IMR-90 (cell line): Measurements from ENCODE around the gene COL19A1. TPM values are rescaled to one million over a fixed set of nuclear protein-coding genes. Genes with fewer than 3 reads are reported as not detected.

Source experiments
- ATAC-seq: fragments of 200-7000 bp; cut with Tn5 transposase; 2 replicates; pipeline ENCODE4 v1.9.1; 2020; ENCODE audit warnings: low read depth, mild to moderate bottlenecking, moderate library complexity
- BruUV-seq: library from RNA; stranded (reverse); fragments of 400-500 nt; replicated peaks from 2 replicates; lab custom pipeline; 2021; lab: Mats Ljungman, UMichigan
- CTCF ChIA-PET: fragments of 300-600 bp; formaldehyde crosslinking; extraction: SDS; loops from one replicate; lab custom pipeline; 2021; ENCODE audit warnings: antibody characterized with exemption; lab: Yijun Ruan, JAX
- POLR2A ChIA-PET: fragments of 300-600 bp; sonication (Branson Sonifier 250); formaldehyde crosslinking; loops from one replicate; lab custom pipeline; 2022; ENCODE audit warnings: antibody characterized with exemption; ENCODE audit not compliant: unreplicated experiment; lab: Charles Lee
- DNase-seq: peaks from one replicate; pipeline ENCODE4 v3.0.0; 2013
- H2AFZ ChIP-seq: replicated peaks from 2 replicates; pipeline ENCODE3; 2013; ENCODE audit warnings: low read length, mild to moderate bottlenecking; ENCODE audit not compliant: poor library complexity
- H2AK5ac ChIP-seq: 2 replicates; pipeline ENCODE4 v1.6.1; 2013; ENCODE audit warnings: low read depth, low read length, inconsistent platforms
- H2AK9ac ChIP-seq: replicated peaks from 2 replicates; pipeline ENCODE3; 2013; ENCODE audit warnings: mild to moderate bottlenecking, low read depth, low read length, moderate library complexity; ENCODE audit not compliant: poor library complexity
- H2BK120ac ChIP-seq: 2 replicates; pipeline ENCODE4 v1.6.1; 2013; ENCODE audit warnings: low read depth, low read length, inconsistent platforms
- H2BK15ac ChIP-seq: 3 replicates; pipeline ENCODE4 v1.6.1; 2013; ENCODE audit warnings: low read depth, low read length, inconsistent platforms
- H2BK20ac ChIP-seq: 2 replicates; pipeline ENCODE4 v1.6.1; 2013; ENCODE audit warnings: low read depth, mild to moderate bottlenecking, inconsistent platforms, low read length, moderate library complexity
- H2BK5ac ChIP-seq: 2 replicates; pipeline ENCODE4 v1.6.1; 2013; ENCODE audit warnings: mild to moderate bottlenecking, low read depth, low read length, inconsistent platforms; ENCODE audit not compliant: poor library complexity, severe bottlenecking
- H3K14ac ChIP-seq: replicated peaks from 2 replicates; pipeline ENCODE4 v1.6.1; 2013; ENCODE audit warnings: low read depth, low read length, inconsistent platforms
- H3K18ac ChIP-seq: 2 replicates; pipeline ENCODE4 v1.6.1; 2013; ENCODE audit warnings: low read depth, low read length, control low read depth
- H3K23ac ChIP-seq: 2 replicates; pipeline ENCODE4 v1.6.1; 2013; ENCODE audit warnings: low read depth, low read length, inconsistent platforms
- H3K27ac ChIP-seq: 2 replicates; pipeline ENCODE4 v1.5.1; 2013; ENCODE audit warnings: mild to moderate bottlenecking, control low read depth, low read length; ENCODE audit not compliant: insufficient read depth
- H3K27me3 ChIP-seq: 2 replicates; pipeline ENCODE4 v1.6.1; 2013; ENCODE audit warnings: low read length; ENCODE audit not compliant: control insufficient read depth, insufficient read depth
- H3K36me3 ChIP-seq: 2 replicates; pipeline ENCODE4 v1.6.1; 2013; ENCODE audit warnings: low read length, mixed read lengths; ENCODE audit not compliant: control insufficient read depth, insufficient read depth
- H3K4ac ChIP-seq: 2 replicates; pipeline ENCODE4 v1.6.1; 2013; ENCODE audit warnings: low read depth, low read length, inconsistent platforms
- H3K4me1 ChIP-seq: 2 replicates; pipeline ENCODE4 v1.6.1; 2013; ENCODE audit warnings: low read length, mixed read lengths; ENCODE audit not compliant: control insufficient read depth, insufficient read depth
- H3K4me2 ChIP-seq: 2 replicates; pipeline ENCODE4 v1.6.1; 2013; ENCODE audit warnings: low read depth, mild to moderate bottlenecking, control low read depth, low read length, moderate library complexity
- H3K4me3 ChIP-seq: 2 replicates; pipeline ENCODE4 v1.5.1; 2013; ENCODE audit warnings: low read depth, mild to moderate bottlenecking, control low read depth, low read length, moderate library complexity; ENCODE audit not compliant: insufficient read depth
- H3K56ac ChIP-seq: 2 replicates; pipeline ENCODE4 v1.6.1; 2013; ENCODE audit warnings: low read length, inconsistent platforms; ENCODE audit not compliant: insufficient read depth; ENCODE audit errors: extremely low read depth
- H3K79me1 ChIP-seq, 2 experiments: 2 replicates each; pipeline ENCODE4 v1.6.1; 2013; ENCODE audit warnings: low read length in 2 of 2, inconsistent platforms in 1 of 2, low read depth in 1 of 2
- H3K9ac ChIP-seq: 2 replicates; pipeline ENCODE4 v1.6.1; 2013; ENCODE audit warnings: low read depth, low read length, control low read depth
- H3K9me1 ChIP-seq: 2 replicates; pipeline ENCODE4 v1.6.1; 2013; ENCODE audit warnings: low read length, inconsistent platforms; ENCODE audit not compliant: insufficient read depth
- H3K9me3 ChIP-seq: 2 replicates; pipeline ENCODE4 v1.6.1; 2013; ENCODE audit warnings: low read length; ENCODE audit not compliant: control insufficient read depth, insufficient read depth
- H4K20me1 ChIP-seq: 2 replicates; pipeline ENCODE4 v1.6.1; 2013; ENCODE audit warnings: low read length, inconsistent platforms; ENCODE audit not compliant: insufficient read depth
- H4K5ac ChIP-seq: 2 replicates; pipeline ENCODE4 v1.6.1; 2013; ENCODE audit warnings: mild to moderate bottlenecking, low read depth, low read length, control low read depth
- H4K8ac ChIP-seq, 2 experiments: 2 replicates each; pipeline ENCODE4 v1.6.1; 2013; ENCODE audit warnings: low read depth in 2 of 2, low read length in 2 of 2, control low read depth in 1 of 2, inconsistent platforms in 1 of 2
- H4K91ac ChIP-seq: 2 replicates; pipeline ENCODE4 v1.6.1; 2013; ENCODE audit warnings: low read depth, low read length, inconsistent platforms; ENCODE audit not compliant: insufficient read depth
- MAFK ChIP-seq: IDR thresholded peaks from 2 replicates; pipeline ENCODE4 v1.6.1; 2012; ENCODE audit warnings: low read depth, low read length, improper control_type of control experiment
- WGBS, 2 experiments: methylation state at CpG; one replicate each; pipeline versions ENCODE4 v1.1.5 to v1.1.7; 2013; ENCODE audit warnings: missing lambda C conversion rate in 2 of 2; ENCODE audit not compliant: insufficient read length in 1 of 2; ENCODE audit errors: extremely low coverage in 2 of 2; 5-methylcytosine and 5-hydroxymethylcytosine counted together
- dilution Hi-C: fragments of 300-500 bp; cut with HindIII; formaldehyde crosslinking; loops from one replicate; pipeline ENCODE4 v1.14.3; 2018; ENCODE audit warnings: low sequenced_read_pairs; ENCODE audit not compliant: unreplicated experiment
- in situ Hi-C: fragments of 300-500 bp; cut with MboI; formaldehyde crosslinking; loops from 3 replicates; pipeline ENCODE4 v1.14.3; 2019; ENCODE audit warnings: low sequenced_read_pairs, inconsistent platforms, mixed read lengths
- intact Hi-C: fragments of 100-400 bp; cut with micrococcal nuclease; formaldehyde crosslinking; loops from 2 replicates; pipeline ENCODE4 v1.10.0; 2022
- polyA plus RNA-seq, 3 experiments: library from polyadenylated mRNA; depleted of rRNA; stranded (reverse); fragments of >200 nt; gene quantifications; 2 replicates each; pipeline ENCODE4 v1.2.3, GENCODE V29; 2012; ENCODE audit warnings: low replicate concordance in 1 of 3
- total RNA-seq: library from RNA; depleted of rRNA; stranded (reverse); fragments of >200 nt; gene quantifications from 2 replicates; pipeline ENCODE4 v1.2.3, GENCODE V29; 2012

Gene COL19A1
- total and polyA plus RNA-seq, 2 of the 4 experiments (the other 2 are of a cell fraction) = under 0.01 TPM; not detected in 1

DNA sequence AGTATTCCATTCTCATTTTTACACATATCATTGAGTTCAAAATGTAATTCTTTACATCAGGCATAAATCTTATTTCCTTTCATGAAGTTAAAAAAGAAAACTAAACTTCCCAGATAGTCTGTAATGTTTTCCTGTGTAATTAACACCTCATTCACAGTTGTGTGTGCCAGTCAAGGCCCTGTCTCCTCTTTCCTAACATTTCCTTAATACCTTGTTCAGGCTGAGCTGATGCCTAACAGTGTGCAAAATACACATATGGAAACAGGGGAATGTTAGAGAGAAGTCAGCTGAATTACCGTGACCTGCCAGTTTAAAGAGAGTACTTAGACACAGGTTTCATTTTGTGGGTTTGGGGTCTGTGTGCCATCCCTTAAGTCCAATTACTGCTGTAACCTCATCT is 227.8 kb downstream of the COL19A1 start:
- no peak overlapping the region for H2AK5ac ChIP-seq
- DNase-seq (no peak), ATAC-seq (no peak)
- H2AK9ac ChIP-seq = no peak overlapping the region
- H4K91ac ChIP-seq = no peak overlapping the region
- H4K8ac ChIP-seq = no peak overlapping the region
- no peak overlapping the region for H3K9ac ChIP-seq
- no peaks in the 10 kb centered on the region for H4K20me1 ChIP-seq
- H3K36me3 ChIP-seq = no peaks in the 10 kb centered on the region
- ChIA-PET CTCF (no interaction called here), POLR2A (no interaction called here)
- no peaks in the 10 kb centered on the region for H3K27me3 ChIP-seq
- WGBS, 2 experiments = no CpG with 5 or more reads among the region's 1 CpG
- H3K9me1 ChIP-seq = no peaks in the 10 kb centered on the region
- no peak overlapping the region for H2BK20ac ChIP-seq
- no peak overlapping the region for H3K27ac ChIP-seq
- H2BK5ac ChIP-seq = no peak overlapping the region
- H3K9me3 ChIP-seq = no peaks in the 10 kb centered on the region
- H3K4me1 ChIP-seq = no peaks in the 10 kb centered on the region
- no peak overlapping the region for H3K14ac ChIP-seq
- no peak overlapping the region for H3K18ac ChIP-seq
- no peak overlapping the region for H2BK120ac ChIP-seq
- no peak overlapping the region for H3K4me3 ChIP-seq
- H3K4ac ChIP-seq = no peak overlapping the region
- H3K4me2 ChIP-seq = no peak overlapping the region
- in situ Hi-C loops (no loop called here), intact Hi-C loops (no loop called here), dilution Hi-C loops (no loop called here)
- H3K56ac ChIP-seq = no peak overlapping the region
- no peak overlapping the region for H2AFZ ChIP-seq
- TF ChIP-seq MAFK = no peak
- H3K23ac ChIP-seq = no peak overlapping the region
- no peaks in the 10 kb centered on the region for H3K79me1 ChIP-seq
- no peak overlapping the region for H2BK15ac ChIP-seq
- no TSS peak for BruUV-seq
- no peak overlapping the region for H4K5ac ChIP-seq
